ENCODE results near the gene SSR3. TPM values are rescaled to one million over a fixed set of nuclear protein-coding genes. Genes with fewer than 3 reads are reported as not detected.
"Not testable (repeated sequence)": the region's sequence is repeated elsewhere in the genome, so short reads cannot be mapped to it uniquely, and the experiment has no call there.

SSR3 gene
- total RNA-seq, 4 donors from 2014 or later, result 47.6 to 78.4 (median 58.3) TPM

- H3K36me3 ChIP-seq, result no peaks in the 10 kb centered on the region
- TF ChIP-seq POLR2A (IDR thresholded peaks at IDR 0.05) (no peak), CTCF (IDR thresholded peaks at IDR 0.05) (no peak)
- no peak overlapping the region for H3K27ac ChIP-seq
- no peak for DNase-seq
- H3K4me3 ChIP-seq, result no peak overlapping the region
- H3K9me3 ChIP-seq, result no peaks in the 10 kb centered on the region
- no peaks in the 10 kb centered on the region for H3K27me3 ChIP-seq
- H3K4me1 ChIP-seq, result no peaks in the 10 kb centered on the region
Measured at GRCh38 chr3:156563900-156564682, 9.2 kb upstream of the SSR3 start.

GRCh38 chr3:156562486-156562885 is 7.6 kb upstream of the SSR3 start:
- H3K27me3 ChIP-seq, DNase-seq, H3K36me3 ChIP-seq, H3K4me1 ChIP-seq, H3K27ac ChIP-seq, H3K9me3 ChIP-seq, H3K4me3 ChIP-seq: not testable (repeated sequence)

GRCh38 chr3:156561533-156561932 is 6.6 kb upstream of the SSR3 start:
- Histone ChIP-seq H3K27me3 (no peaks in the 10 kb centered on the region), H3K36me3 (no peaks in the 10 kb centered on the region), H3K4me3 (no peak overlapping the region), H3K4me1 (no peaks in the 10 kb centered on the region), H3K9me3 (no peaks in the 10 kb centered on the region), H3K27ac (no peak overlapping the region)
- DNase-seq, result no peak
- no peak for TF ChIP-seq POLR2A (IDR thresholded peaks at IDR 0.05)

- Histone ChIP-seq H3K27me3 (no peaks in the 10 kb centered on the region), H3K4me3 (no peak overlapping the region), H3K9me3 (no peaks in the 10 kb centered on the region), H3K4me1 (no peaks in the 10 kb centered on the region), H3K27ac (no peak overlapping the region), H3K36me3 (no peaks in the 10 kb centered on the region)
- DNase-seq, result no peak
- TF ChIP-seq POLR2A (IDR thresholded peaks at IDR 0.05) (no peak), CTCF (IDR thresholded peaks at IDR 0.05) (no peak)
Measured at GRCh38 chr3:156559321-156559720, 4.4 kb upstream of the SSR3 start.

GRCh38 chr3:156558389-156558788 is 3.5 kb upstream of the SSR3 start:
- H3K4me1 ChIP-seq, result peaks cover 0 to 7% (median 0%) of the 10 kb centered on the region in 4 donors
- no peaks in the 10 kb centered on the region for H3K36me3 ChIP-seq
- H3K9me3 ChIP-seq, result no peaks in the 10 kb centered on the region
- no peak for TF ChIP-seq CTCF (IDR thresholded peaks at IDR 0.05)
- no peak for TF ChIP-seq POLR2A (IDR thresholded peaks at IDR 0.05)
- no peak overlapping the region for H3K27ac ChIP-seq
- H3K4me3 ChIP-seq, result no peak overlapping the region
- DNase-seq, result no peak
- H3K27me3 ChIP-seq, result no peaks in the 10 kb centered on the region

GRCh38 chr3:156554515-156554841 is 439 bp downstream of the SSR3 start:
- no peaks in the 10 kb centered on the region for H3K9me3 ChIP-seq
- H3K4me3 ChIP-seq, result peak overlapping the region; percentile 75 to 88 (median 80)
- peaks cover 0 to 14% (median 0%) of the 10 kb centered on the region in 3 donors for H3K36me3 ChIP-seq
- H3K4me1 ChIP-seq, result peaks cover 0 to 17% (median 0%) of the 10 kb centered on the region in 4 donors
- H3K27me3 ChIP-seq, result no peaks in the 10 kb centered on the region
- TF ChIP-seq CTCF (IDR thresholded peaks at IDR 0.05), result no peak
- TF ChIP-seq POLR2A (IDR thresholded peaks at IDR 0.05), result no peak
- peak overlapping the region; percentile 80 to 89 (median 86) for H3K27ac ChIP-seq
- DNase-seq, result peak in 1 of 3 donors; percentile 41
